MCF 10A (cell line): ENCODE results near the gene MAST1. TPM values are rescaled to one million over a fixed set of nuclear protein-coding genes. Genes with fewer than 3 reads are reported as not detected.

Experiments used
- BruUV-seq: library from RNA; stranded (reverse); fragments of 400-500 nt; replicated peaks from 2 replicates; lab custom pipeline; 2021; lab: Mats Ljungman, UMichigan
- CTCF ChIA-PET: fragments of 300-600 bp; sonication (Branson Sonifier 250); formaldehyde crosslinking; extraction: SDS; loops from one replicate; lab custom pipeline; 2021; ENCODE audit warnings: antibody characterized with exemption, inconsistent platforms; lab: Yijun Ruan, JAX
- POLR2A ChIA-PET: fragments of 300-600, 350-650 bp; sonication (Branson Sonifier 250); formaldehyde crosslinking; extraction: SDS; loops from one replicate; lab custom pipeline; 2020; ENCODE audit warnings: antibody characterized with exemption, inconsistent platforms; lab: Yijun Ruan, JAX
- DNase-seq: peaks from one replicate; pipeline ENCODE4 v3.0.0-alpha.2; 2018; ENCODE audit not compliant: unreplicated experiment
- H3K27ac Mint-ChIP-seq: one replicate; pipeline ENCODE4 v1.8.0; 2022; ENCODE audit warnings: mild to moderate bottlenecking, low read depth, mixed read lengths; ENCODE audit not compliant: unreplicated experiment
- H3K27me3 Mint-ChIP-seq: one replicate; pipeline ENCODE4 v1.8.0; 2022; ENCODE audit warnings: mixed read lengths; ENCODE audit not compliant: insufficient read depth, unreplicated experiment
- H3K36me3 Mint-ChIP-seq: one replicate; pipeline ENCODE4 v1.8.0; 2022; ENCODE audit warnings: mild to moderate bottlenecking, moderate library complexity, mixed read lengths; ENCODE audit not compliant: insufficient read depth, unreplicated experiment
- H3K4me1 Mint-ChIP-seq: one replicate; pipeline ENCODE4 v1.8.0; 2022; ENCODE audit warnings: mixed read lengths; ENCODE audit not compliant: insufficient read depth, unreplicated experiment
- H3K4me3 Mint-ChIP-seq: one replicate; pipeline ENCODE4 v1.8.0; 2022; ENCODE audit warnings: mild to moderate bottlenecking, moderate library complexity, mixed read lengths; ENCODE audit not compliant: unreplicated experiment
- H3K9me3 Mint-ChIP-seq: one replicate; pipeline ENCODE4 v1.8.0; 2022; ENCODE audit warnings: mixed read lengths; ENCODE audit not compliant: unreplicated experiment
- intact Hi-C: fragments of 100-400 bp; cut with micrococcal nuclease; formaldehyde crosslinking; loops from 2 replicates; pipeline ENCODE4 v1.14.1; 2022
- total RNA-seq: library from RNA; stranded (reverse); gene quantifications from 2 replicates; pipeline ENCODE4 v1.2.3, GENCODE V29; 2022
- TF ChIP-seq, protein P1 (sequence below): fragments of 200-600 bp; IDR thresholded peaks from one replicate; pipeline ENCODE4 v1.8.0; 2022; ENCODE audit warnings: antibody characterized with exemption, mild to moderate bottlenecking; ENCODE audit not compliant: unreplicated experiment

MAST1 gene
- total RNA-seq, 1 experiment from 2014 or later: 1.6 TPM

DNA sequence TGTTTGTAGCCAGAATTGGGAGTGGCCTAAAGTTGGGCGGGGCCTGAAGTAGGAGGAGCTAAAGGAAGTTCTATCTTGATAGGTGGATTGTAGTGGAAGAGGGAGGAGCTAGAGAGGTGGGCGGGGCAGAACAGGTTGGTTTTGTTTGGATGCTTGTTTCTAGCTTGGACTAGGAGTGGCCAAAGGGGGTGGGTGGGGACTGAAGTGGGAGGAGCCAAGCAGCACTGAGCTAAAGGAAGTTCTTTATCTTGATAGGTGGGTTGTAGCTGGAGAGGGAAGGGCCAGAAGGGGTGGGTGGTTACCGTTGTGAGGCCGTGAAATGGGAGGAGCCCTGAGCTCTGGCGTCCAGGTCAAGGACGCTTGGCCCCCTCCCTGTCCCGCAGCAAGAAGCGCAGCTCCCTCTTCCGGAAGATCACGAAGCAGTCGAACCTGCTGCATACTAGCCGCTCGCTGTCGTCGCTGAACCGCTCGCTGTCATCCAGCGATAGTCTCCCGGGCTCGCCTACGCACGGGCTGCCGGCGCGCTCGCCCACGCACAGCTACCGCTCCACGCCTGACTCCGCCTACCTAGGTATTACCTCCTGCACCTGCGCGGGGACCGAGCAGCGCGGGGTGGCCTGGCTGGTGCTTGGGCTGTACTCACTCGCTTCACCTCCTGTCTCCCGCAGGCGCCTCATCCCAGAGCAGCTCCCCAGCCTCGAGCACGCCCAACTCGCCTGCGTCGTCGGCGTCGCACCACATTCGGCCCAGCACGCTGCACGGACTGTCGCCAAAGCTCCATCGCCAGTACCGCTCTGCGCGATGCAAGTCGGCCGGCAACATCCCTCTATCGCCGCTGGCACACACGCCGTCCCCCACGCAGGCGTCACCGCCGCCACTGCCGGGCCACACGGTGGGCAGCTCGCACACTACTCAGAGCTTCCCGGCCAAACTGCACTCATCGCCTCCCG is 34.9 kb downstream of the MAST1 start:
- intact Hi-C loops: no loop called here
- Mint-ChIP-seq H3K9me3 (peaks cover 9% of the 10 kb centered on the region), H3K27ac (no peak overlapping the region), H3K4me1 (no peaks in the 10 kb centered on the region), H3K36me3 (peaks cover 19% of the 10 kb centered on the region), H3K27me3 (no peaks in the 10 kb centered on the region), H3K4me3 (no peak overlapping the region)
- no TSS peak for BruUV-seq
- peak; percentile 23 for DNase-seq
- TF ChIP-seq, protein P1, sequence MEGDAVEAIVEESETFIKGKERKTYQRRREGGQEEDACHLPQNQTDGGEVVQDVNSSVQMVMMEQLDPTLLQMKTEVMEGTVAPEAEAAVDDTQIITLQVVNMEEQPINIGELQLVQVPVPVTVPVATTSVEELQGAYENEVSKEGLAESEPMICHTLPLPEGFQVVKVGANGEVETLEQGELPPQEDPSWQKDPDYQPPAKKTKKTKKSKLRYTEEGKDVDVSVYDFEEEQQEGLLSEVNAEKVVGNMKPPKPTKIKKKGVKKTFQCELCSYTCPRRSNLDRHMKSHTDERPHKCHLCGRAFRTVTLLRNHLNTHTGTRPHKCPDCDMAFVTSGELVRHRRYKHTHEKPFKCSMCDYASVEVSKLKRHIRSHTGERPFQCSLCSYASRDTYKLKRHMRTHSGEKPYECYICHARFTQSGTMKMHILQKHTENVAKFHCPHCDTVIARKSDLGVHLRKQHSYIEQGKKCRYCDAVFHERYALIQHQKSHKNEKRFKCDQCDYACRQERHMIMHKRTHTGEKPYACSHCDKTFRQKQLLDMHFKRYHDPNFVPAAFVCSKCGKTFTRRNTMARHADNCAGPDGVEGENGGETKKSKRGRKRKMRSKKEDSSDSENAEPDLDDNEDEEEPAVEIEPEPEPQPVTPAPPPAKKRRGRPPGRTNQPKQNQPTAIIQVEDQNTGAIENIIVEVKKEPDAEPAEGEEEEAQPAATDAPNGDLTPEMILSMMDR: no peak
- POLR2A ChIA-PET: interaction anchor here (0.6 to 1.2 kb wide), 2 partner anchors 8 to 210 kb away, joined by 4 read pairs; partner anchors contain the start of gene DNASE2
- CTCF ChIA-PET: interaction anchor here (0.7 to 1.3 kb wide), 3 partner anchors 11 to 113 kb away, joined by 3 to 5 read pairs (median 4); no protein-coding TSS in a partner anchor

DNA sequence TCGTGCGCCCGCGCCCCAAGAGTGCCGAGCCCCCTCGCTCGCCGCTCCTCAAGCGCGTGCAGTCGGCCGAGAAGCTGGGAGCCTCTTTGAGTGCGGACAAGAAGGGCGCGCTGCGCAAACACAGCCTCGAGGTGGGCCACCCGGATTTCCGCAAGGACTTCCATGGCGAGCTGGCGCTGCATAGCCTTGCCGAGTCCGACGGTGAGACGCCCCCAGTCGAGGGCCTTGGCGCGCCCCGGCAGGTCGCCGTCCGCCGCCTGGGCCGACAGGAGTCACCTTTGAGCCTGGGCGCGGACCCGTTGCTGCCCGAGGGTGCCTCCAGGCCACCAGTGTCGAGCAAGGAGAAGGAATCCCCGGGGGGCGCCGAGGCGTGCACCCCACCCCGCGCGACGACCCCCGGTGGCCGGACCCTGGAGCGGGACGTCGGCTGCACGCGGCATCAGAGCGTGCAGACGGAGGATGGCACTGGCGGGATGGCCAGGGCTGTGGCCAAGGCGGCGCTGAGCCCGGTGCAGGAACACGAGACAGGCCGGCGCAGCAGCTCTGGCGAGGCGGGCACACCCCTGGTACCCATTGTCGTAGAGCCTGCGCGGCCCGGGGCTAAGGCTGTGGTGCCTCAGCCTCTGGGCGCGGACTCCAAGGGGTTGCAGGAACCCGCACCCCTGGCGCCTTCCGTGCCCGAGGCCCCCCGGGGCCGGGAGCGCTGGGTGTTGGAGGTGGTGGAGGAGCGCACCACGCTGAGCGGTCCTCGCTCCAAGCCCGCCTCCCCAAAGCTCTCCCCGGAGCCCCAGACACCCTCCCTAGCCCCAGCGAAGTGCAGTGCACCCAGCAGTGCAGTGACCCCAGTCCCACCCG is 35.8 kb downstream of the MAST1 start:
- Mint-ChIP-seq H3K9me3 (peaks cover 9% of the 10 kb centered on the region), H3K4me1 (no peaks in the 10 kb centered on the region), H3K36me3 (peaks cover 26% of the 10 kb centered on the region), H3K27me3 (no peaks in the 10 kb centered on the region), H3K27ac (no peak overlapping the region), H3K4me3 (no peak overlapping the region)
- TF ChIP-seq, protein P1: no peak
- no TSS peak for BruUV-seq
- ChIA-PET CTCF (interaction anchor here (1.1 to 1.3 kb wide), 2 partner anchors 26 to 114 kb away, joined by 3 to 4 read pairs; no protein-coding TSS in a partner anchor), POLR2A (interaction anchor here (1.2 kb wide), 1 partner anchor 7 kb away, joined by 4 read pairs; the partner anchor contains the start of gene DNASE2)
- DNase-seq: no peak
- intact Hi-C loops: no loop called here

DNA sequence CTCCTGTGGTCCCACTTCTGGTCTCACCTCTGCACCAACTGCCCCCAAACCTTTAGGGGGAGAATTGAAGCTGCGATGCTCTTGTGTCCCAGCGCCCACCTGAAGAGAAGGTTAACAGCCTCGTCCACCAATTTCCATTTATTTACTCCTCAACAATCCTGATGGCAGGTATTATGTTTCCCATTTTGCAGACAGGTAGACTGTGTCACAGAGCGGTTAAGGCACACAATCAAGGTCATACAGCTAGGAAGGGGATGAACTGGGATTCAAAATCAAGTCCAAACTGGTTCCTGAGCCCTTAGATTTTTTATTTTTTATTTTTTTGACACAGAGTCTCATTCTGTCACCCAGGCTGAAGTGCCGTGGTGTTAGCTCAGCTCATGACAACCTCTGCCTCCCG is 36.8 kb downstream of the MAST1 start:
- no TSS peak for BruUV-seq
- TF ChIP-seq, protein P1: no peak
- no peaks in the 10 kb centered on the region for H3K27me3 Mint-ChIP-seq
- H3K4me3 Mint-ChIP-seq: no peak overlapping the region
- H3K27ac Mint-ChIP-seq: no peak overlapping the region
- no peaks in the 10 kb centered on the region for H3K4me1 Mint-ChIP-seq
- ChIA-PET CTCF (no interaction called here), POLR2A (no interaction called here)
- DNase-seq: no peak
- peaks cover 9% of the 10 kb centered on the region for H3K9me3 Mint-ChIP-seq
- intact Hi-C loops: no loop called here
- peaks cover 26% of the 10 kb centered on the region for H3K36me3 Mint-ChIP-seq
